ENCODE data around the gene PPL.
A peak's percentile ranks its signal among the peaks of the same experiment; 100 is the strongest.

The PPL gene, protein sequence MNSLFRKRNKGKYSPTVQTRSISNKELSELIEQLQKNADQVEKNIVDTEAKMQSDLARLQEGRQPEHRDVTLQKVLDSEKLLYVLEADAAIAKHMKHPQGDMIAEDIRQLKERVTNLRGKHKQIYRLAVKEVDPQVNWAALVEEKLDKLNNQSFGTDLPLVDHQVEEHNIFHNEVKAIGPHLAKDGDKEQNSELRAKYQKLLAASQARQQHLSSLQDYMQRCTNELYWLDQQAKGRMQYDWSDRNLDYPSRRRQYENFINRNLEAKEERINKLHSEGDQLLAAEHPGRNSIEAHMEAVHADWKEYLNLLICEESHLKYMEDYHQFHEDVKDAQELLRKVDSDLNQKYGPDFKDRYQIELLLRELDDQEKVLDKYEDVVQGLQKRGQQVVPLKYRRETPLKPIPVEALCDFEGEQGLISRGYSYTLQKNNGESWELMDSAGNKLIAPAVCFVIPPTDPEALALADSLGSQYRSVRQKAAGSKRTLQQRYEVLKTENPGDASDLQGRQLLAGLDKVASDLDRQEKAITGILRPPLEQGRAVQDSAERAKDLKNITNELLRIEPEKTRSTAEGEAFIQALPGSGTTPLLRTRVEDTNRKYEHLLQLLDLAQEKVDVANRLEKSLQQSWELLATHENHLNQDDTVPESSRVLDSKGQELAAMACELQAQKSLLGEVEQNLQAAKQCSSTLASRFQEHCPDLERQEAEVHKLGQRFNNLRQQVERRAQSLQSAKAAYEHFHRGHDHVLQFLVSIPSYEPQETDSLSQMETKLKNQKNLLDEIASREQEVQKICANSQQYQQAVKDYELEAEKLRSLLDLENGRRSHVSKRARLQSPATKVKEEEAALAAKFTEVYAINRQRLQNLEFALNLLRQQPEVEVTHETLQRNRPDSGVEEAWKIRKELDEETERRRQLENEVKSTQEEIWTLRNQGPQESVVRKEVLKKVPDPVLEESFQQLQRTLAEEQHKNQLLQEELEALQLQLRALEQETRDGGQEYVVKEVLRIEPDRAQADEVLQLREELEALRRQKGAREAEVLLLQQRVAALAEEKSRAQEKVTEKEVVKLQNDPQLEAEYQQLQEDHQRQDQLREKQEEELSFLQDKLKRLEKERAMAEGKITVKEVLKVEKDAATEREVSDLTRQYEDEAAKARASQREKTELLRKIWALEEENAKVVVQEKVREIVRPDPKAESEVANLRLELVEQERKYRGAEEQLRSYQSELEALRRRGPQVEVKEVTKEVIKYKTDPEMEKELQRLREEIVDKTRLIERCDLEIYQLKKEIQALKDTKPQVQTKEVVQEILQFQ (N-terminal part only)

GRCh38 chr16:4936991-4937781, at the start of gene PPL:
Gene PPL (minus strand): TSS chr16:4937148. CDS start chr16:4937045, 103 bp downstream.
- Mint-ChIP-seq H3K27me3 (peaks cover 31% of the 10 kb centered on the region), H3K4me1 (ENCODE audit: low read depth) (no peaks in the 10 kb centered on the region), H3K9me3 (no peaks in the 10 kb centered on the region), H3K4me3 (peak within 1 kb of the TSS; percentile 41), H3K27ac (no peak within 1 kb of the TSS), H3K36me3 (ENCODE audit: low read depth) (no peaks in the 10 kb centered on the region)

GRCh38 chr16:4984174-4984990, 47.4 kb upstream of the PPL start:
- Mint-ChIP-seq H3K36me3 (ENCODE audit: low read depth) (peaks cover 3% of the 10 kb centered on the region), H3K4me1 (ENCODE audit: low read depth) (no peaks in the 10 kb centered on the region), H3K4me3 (no peak overlapping the region), H3K27ac (no peak overlapping the region), H3K27me3 (peaks cover 43% of the 10 kb centered on the region), H3K9me3 (peaks cover 4% of the 10 kb centered on the region)

DNA sequence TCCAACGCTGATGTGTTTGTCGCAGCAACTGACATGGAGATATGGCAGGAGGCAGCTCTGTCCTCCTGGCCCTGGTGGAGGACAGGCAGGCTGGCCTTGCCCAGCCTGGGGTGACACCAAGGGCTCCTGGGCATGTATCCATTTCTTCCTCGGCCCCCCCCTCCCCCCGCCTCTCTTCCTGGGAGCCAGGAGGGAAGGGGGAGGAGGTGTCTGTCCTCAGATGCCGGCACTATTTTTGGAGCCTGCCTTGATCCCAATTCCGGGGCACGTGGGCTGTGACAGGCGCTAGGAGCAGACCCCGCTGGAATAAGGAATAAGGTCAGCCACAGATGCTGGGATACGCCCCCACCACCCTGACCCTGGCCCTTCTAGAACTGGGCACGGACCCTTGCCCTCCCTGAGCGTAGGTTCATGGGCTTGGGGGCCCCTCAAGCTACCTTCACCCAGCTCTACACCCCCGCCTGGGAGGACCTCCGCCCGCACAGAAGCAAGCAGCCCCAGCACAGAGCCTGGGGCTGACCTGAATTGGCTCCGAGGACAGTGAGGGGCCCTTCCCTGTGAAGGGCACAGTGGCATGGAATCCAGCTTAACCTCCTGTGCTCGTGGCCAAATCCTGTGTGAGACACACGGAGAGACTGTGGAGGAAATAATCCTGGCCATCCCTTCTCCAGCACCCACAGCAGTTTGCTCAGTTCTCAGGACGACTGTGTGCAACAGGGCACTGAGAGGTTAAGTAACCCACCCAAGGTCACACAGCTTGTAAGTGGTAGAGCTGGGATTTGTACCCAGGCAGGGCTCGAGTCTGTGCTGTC, 45.3 kb upstream of the PPL start:
- H3K27me3 Mint-ChIP-seq, result peaks cover 25% of the 10 kb centered on the region
- no peak overlapping the region for H3K27ac Mint-ChIP-seq
- no peaks in the 10 kb centered on the region for H3K4me1 Mint-ChIP-seq (ENCODE audit: low read depth)
- H3K4me3 Mint-ChIP-seq, result no peak overlapping the region
- peaks cover 3% of the 10 kb centered on the region for H3K36me3 Mint-ChIP-seq (ENCODE audit: low read depth)
- H3K9me3 Mint-ChIP-seq, result peaks cover 4% of the 10 kb centered on the region

GRCh38 chr16:4981473-4981872, 44.5 kb upstream of the PPL start:
- peaks cover 17% of the 10 kb centered on the region for H3K27me3 Mint-ChIP-seq
- peaks cover 3% of the 10 kb centered on the region for H3K9me3 Mint-ChIP-seq
- no peak overlapping the region for H3K27ac Mint-ChIP-seq
- H3K4me1 Mint-ChIP-seq (ENCODE audit: low read depth), result no peaks in the 10 kb centered on the region
- peaks cover 2% of the 10 kb centered on the region for H3K36me3 Mint-ChIP-seq (ENCODE audit: low read depth)
- H3K4me3 Mint-ChIP-seq, result no peak overlapping the region

- peaks cover 13% of the 10 kb centered on the region for H3K27me3 Mint-ChIP-seq
- no peaks in the 10 kb centered on the region for H3K9me3 Mint-ChIP-seq
- H3K4me3 Mint-ChIP-seq, result no peak overlapping the region
- H3K4me1 Mint-ChIP-seq (ENCODE audit: low read depth), result peaks cover 1% of the 10 kb centered on the region
- H3K36me3 Mint-ChIP-seq (ENCODE audit: low read depth), result no peaks in the 10 kb centered on the region
- no peak overlapping the region for H3K27ac Mint-ChIP-seq
These were observed 43.7 kb upstream of the PPL start for GRCh38 chr16:4980691-4981090.

GRCh38 chr16:4979736-4980660, 43.0 kb upstream of the PPL start:
- no peak overlapping the region for H3K4me3 Mint-ChIP-seq

GRCh38 chr16:4979164-4979563, 42.2 kb upstream of the PPL start:
- H3K36me3 Mint-ChIP-seq (ENCODE audit: low read depth), result no peaks in the 10 kb centered on the region
- H3K27ac Mint-ChIP-seq, result no peak overlapping the region
- H3K4me3 Mint-ChIP-seq, result no peak overlapping the region
- H3K27me3 Mint-ChIP-seq, result peaks cover 6% of the 10 kb centered on the region
- no peaks in the 10 kb centered on the region for H3K9me3 Mint-ChIP-seq
- peaks cover 4% of the 10 kb centered on the region for H3K4me1 Mint-ChIP-seq (ENCODE audit: low read depth)

More at GRCh38 chr16:4979736-4980660, 43.0 kb upstream of the PPL start:
- H3K9me3 Mint-ChIP-seq, result no peaks in the 10 kb centered on the region
- H3K4me1 Mint-ChIP-seq (ENCODE audit: low read depth), result peaks cover 4% of the 10 kb centered on the region
- no peak overlapping the region for H3K27ac Mint-ChIP-seq
- H3K27me3 Mint-ChIP-seq, result peaks cover 13% of the 10 kb centered on the region
- no peaks in the 10 kb centered on the region for H3K36me3 Mint-ChIP-seq (ENCODE audit: low read depth)

- H3K27ac Mint-ChIP-seq, result no peak overlapping the region
- H3K4me3 Mint-ChIP-seq, result no peak overlapping the region
- H3K9me3 Mint-ChIP-seq, result no peaks in the 10 kb centered on the region
- peaks cover 7% of the 10 kb centered on the region for H3K4me1 Mint-ChIP-seq (ENCODE audit: low read depth)
- H3K27me3 Mint-ChIP-seq, result peaks cover 7% of the 10 kb centered on the region
- H3K36me3 Mint-ChIP-seq (ENCODE audit: low read depth), result no peaks in the 10 kb centered on the region
These were observed 39.7 kb upstream of the PPL start for GRCh38 chr16:4976611-4977145.

DNA sequence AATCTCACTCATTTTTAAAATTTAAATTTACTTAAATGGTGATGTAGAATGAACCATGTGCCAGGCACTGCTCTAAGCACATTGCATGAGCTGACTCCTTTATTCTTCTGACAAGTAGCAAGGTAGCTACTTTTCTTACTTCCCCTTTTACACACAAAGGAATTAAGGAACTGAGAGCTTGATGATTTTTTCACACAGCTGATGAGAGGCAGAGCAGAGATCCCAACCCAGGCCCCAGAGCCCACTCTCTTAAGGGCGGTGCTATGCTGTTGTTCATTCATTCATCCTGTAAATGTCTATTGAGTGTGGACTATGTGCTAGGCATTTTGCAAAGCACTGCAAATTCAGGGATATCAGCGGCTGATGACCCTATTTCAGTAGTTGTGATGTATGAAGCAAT, 39.1 kb upstream of the PPL start:
- peaks cover 7% of the 10 kb centered on the region for H3K27me3 Mint-ChIP-seq
- H3K4me1 Mint-ChIP-seq (ENCODE audit: low read depth), result peaks cover 7% of the 10 kb centered on the region
- no peak overlapping the region for H3K4me3 Mint-ChIP-seq
- no peak overlapping the region for H3K27ac Mint-ChIP-seq
- H3K36me3 Mint-ChIP-seq (ENCODE audit: low read depth), result no peaks in the 10 kb centered on the region
- no peaks in the 10 kb centered on the region for H3K9me3 Mint-ChIP-seq

DNA sequence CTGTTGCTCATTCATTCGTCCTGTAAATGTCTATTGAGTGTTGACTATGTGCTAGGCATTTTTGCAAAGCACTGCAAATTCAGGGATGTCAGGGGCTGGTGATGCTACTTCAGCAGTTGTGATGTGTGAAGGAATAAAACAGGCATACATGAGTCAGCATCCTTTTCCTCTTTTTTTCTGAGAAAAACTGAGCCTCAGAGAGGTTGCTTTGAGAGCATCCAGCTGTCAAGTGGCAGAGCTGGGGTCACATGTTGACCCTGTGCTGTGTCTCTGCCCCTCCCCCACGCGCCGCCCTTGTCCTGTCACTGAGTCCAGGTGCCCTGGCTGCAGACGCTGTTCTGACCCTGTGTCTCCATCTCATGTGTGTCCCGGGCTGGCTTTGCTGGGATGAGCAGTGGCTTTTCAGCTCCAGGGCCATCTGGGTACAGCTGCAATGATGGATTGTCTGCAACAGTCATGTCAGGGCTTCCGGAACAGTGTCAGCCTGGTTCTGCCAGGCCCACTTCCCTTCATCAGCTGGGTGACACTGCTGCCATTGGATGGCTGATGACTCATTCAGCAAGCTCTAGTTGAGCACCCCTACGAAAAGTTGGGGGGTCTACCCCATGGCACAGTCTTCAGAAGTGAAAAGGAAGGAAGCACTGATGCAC, 36.1 kb upstream of the PPL start:
- Mint-ChIP-seq H3K27ac (no peak overlapping the region), H3K36me3 (ENCODE audit: low read depth) (no peaks in the 10 kb centered on the region), H3K4me3 (no peak overlapping the region), H3K4me1 (ENCODE audit: low read depth) (peaks cover 7% of the 10 kb centered on the region), H3K27me3 (peaks cover 4% of the 10 kb centered on the region), H3K9me3 (no peaks in the 10 kb centered on the region)

GRCh38 chr16:4970010-4970409, 33.1 kb upstream of the PPL start:
- no peak overlapping the region for H3K27ac Mint-ChIP-seq
- H3K36me3 Mint-ChIP-seq (ENCODE audit: low read depth), result no peaks in the 10 kb centered on the region
- H3K4me1 Mint-ChIP-seq (ENCODE audit: low read depth), result peaks cover 4% of the 10 kb centered on the region
- H3K9me3 Mint-ChIP-seq, result no peaks in the 10 kb centered on the region
- no peak overlapping the region for H3K4me3 Mint-ChIP-seq
- H3K27me3 Mint-ChIP-seq, result peaks cover 4% of the 10 kb centered on the region

Data from stimulated activated naive CD8-positive, alpha-beta T cell treated with anti-CD3 and anti-CD28 coated beads, Interleukin-15, Interleukin-2, amounts not matched to agents 100 ng/mL and 50 ng/mL, for 24 hours (primary cell).